ENCODE results near the gene C2orf72.

The C2orf72 gene

DNA sequence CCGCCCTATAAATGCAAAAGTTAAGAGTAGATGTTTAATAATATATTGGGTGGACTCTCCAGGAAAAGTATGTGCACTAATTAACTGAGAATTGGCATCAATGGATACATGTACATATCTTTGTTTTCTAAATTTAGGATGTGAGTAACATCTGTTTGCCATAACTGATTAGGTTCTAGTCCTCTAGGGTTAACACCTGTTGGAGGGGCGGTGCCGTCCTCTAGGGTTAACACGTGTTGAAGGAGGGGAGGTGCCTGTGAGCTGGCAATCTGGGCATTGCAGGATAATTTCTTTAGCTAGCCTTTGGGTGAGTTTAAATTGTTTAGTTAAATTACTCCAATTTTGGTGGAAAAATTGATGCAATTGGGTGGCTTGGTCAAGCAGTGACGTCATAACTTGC lies 56.6 kb downstream of the C2orf72 start:
- no peak for DNase-seq

DNA sequence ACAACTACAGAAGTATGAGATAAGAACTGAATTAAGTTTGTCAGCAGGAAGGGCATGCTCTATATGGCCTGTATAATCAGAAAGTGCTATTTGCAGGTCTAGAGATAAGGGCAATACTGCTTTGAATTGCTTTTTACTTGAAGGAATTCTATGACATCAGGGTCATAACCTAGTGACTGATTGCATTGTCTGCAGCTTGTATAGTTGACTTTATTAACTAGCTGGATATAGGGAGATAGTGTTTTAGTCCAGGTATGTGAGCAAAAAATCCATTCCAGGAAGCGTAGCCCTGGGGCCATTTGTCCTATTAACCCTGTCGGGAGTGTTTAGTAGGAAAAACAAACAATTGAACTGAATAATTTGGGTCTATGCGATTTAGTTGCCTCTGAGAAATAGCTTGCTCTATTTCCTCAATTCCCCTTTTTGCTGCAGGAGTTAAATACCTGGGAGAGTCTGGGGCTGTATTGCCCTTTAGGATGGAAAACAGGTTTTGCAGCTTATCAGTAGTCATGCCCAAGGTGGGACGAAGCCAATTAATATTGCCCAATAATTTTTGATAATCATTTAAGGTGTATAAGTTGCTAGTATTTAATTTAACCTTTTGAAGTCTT lies 57.5 kb downstream of the C2orf72 start:
- DNase-seq, result no peak

All from stimulated activated CD8-positive, alpha-beta memory T cell treated with anti-CD3 and anti-CD28 coated beads, Interleukin-4, amount 100 ng/mL, for 48 hours (primary cell).